Smooth muscle cell (in vitro differentiated cells): Measurements from ENCODE around the gene FKBP8. TPM values are rescaled to one million over a fixed set of nuclear protein-coding genes. Genes with fewer than 3 reads are reported as not detected.
A peak's percentile ranks its signal among the peaks of the same experiment; 100 is the strongest.

Experiments
- DNase-seq: peaks from one replicate; lab custom pipeline; 2025; ENCODE audit not compliant: unreplicated experiment; lab: John Stamatoyannopoulos, UW
- H2AFZ ChIP-seq: fragments of 200-600 bp; sonication (generic); 2 replicates; pipeline ENCODE4 v1.6.0; 2016; ENCODE audit warnings: antibody characterized with exemption, low read depth, mild to moderate bottlenecking
- H3F3A ChIP-seq: fragments of 200-600 bp; sonication (generic); 2 replicates; pipeline ENCODE4 v1.6.0; 2017; ENCODE audit warnings: antibody characterized with exemption, low read depth
- H3K27ac ChIP-seq: fragments of 200-600 bp; sonication (generic); 2 replicates; pipeline ENCODE4 v1.5.1; 2016; ENCODE audit warnings: low read depth, mild to moderate bottlenecking
- H3K27me3 ChIP-seq: fragments of 200-600 bp; sonication (generic); 2 replicates; pipeline ENCODE4 v1.6.1; 2016; ENCODE audit warnings: low read depth, mild to moderate bottlenecking
- H3K36me3 ChIP-seq: fragments of 200-600 bp; sonication (generic); 2 replicates; pipeline ENCODE4 v1.5.1; 2016; ENCODE audit warnings: low read depth
- H3K4me1 ChIP-seq: fragments of 200-600 bp; sonication (generic); 2 replicates; pipeline ENCODE4 v1.5.1; 2016; ENCODE audit warnings: low read depth
- H3K4me2 ChIP-seq: fragments of 200-600 bp; sonication (generic); 2 replicates; pipeline ENCODE4 v1.6.0; 2016; ENCODE audit warnings: mild to moderate bottlenecking
- H3K4me3 ChIP-seq: fragments of 200-600 bp; sonication (generic); 2 replicates; pipeline ENCODE4 v1.5.1; 2016; ENCODE audit warnings: mild to moderate bottlenecking
- H3K79me2 ChIP-seq: fragments of 200-600 bp; sonication (generic); 2 replicates; pipeline ENCODE4 v1.6.0; 2016; ENCODE audit warnings: low read depth, mild to moderate bottlenecking
- H3K9ac ChIP-seq: fragments of 200-600 bp; sonication (generic); 2 replicates; pipeline ENCODE4 v1.6.0; 2016; ENCODE audit warnings: low read depth
- H3K9me3 ChIP-seq: fragments of 200-600 bp; sonication (generic); replicated peaks from 2 replicates; pipeline ENCODE4 v1.5.1; 2016; ENCODE audit warnings: low read depth
- H4K20me1 ChIP-seq: fragments of 200-600 bp; sonication (generic); 2 replicates; pipeline ENCODE4 v1.6.0; 2016; ENCODE audit warnings: low read depth
- WGBS: methylation state at CpG from one replicate; pipeline ENCODE4 v1.1.7; 2016; ENCODE audit warnings: low lambda C conversion rate; 5-methylcytosine and 5-hydroxymethylcytosine counted together
- polyA plus RNA-seq: library from polyadenylated mRNA; unstranded; fragments of >200 nt; fragmentation: Nextera tagmentation; extraction: Ambion mirVana; gene quantifications from 2 replicates; pipeline ENCODE4 v1.2.1, GENCODE V29; 2016
- total RNA-seq: library from RNA; depleted of rRNA; stranded (reverse); fragments of >200 nt; gene quantifications from 2 replicates; pipeline ENCODE4 v1.2.3, GENCODE V29; 2014
- TF ChIP-seq, protein P1 (sequence below): fragments of 200-600 bp; sonication (generic); IDR thresholded peaks from 2 replicates; pipeline ENCODE4 v1.5.1; 2017; ENCODE audit warnings: borderline replicate concordance, mild to moderate bottlenecking, antibody characterized with exemption; ENCODE audit not compliant: insufficient read depth, poor library complexity, severe bottlenecking

The FKBP8 gene
- total and polyA plus RNA-seq, 2 experiments from 2014 or later = 143 to 358 TPM

DNA sequence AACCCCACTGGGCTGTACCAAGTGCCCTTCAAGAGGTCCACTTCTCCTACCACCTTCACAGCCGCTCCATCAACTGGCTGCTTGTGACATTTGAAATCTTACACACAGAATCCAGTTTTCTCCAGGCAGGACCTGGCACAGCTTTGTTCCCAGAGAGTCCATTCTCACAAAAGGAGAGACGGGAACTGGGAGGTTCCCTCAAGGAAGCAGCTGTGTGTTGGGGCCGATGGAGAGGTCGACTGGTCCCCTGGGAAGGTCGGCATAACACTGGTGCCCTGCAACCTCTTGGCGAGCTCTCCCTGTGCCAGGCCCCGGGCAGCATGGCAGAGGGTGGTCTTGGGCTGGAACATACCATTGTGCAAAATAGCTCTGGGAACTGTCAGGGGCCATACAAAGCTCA, 43.0 kb downstream of the FKBP8 start:
- peaks cover 6% of the 10 kb centered on the region for H3K4me1 ChIP-seq
- peaks cover 100% of the 10 kb centered on the region for H4K20me1 ChIP-seq
- no peak overlapping the region for H3K4me3 ChIP-seq
- DNase-seq = no peak
- H3K36me3 ChIP-seq = no peaks in the 10 kb centered on the region
- TF ChIP-seq, protein P1, sequence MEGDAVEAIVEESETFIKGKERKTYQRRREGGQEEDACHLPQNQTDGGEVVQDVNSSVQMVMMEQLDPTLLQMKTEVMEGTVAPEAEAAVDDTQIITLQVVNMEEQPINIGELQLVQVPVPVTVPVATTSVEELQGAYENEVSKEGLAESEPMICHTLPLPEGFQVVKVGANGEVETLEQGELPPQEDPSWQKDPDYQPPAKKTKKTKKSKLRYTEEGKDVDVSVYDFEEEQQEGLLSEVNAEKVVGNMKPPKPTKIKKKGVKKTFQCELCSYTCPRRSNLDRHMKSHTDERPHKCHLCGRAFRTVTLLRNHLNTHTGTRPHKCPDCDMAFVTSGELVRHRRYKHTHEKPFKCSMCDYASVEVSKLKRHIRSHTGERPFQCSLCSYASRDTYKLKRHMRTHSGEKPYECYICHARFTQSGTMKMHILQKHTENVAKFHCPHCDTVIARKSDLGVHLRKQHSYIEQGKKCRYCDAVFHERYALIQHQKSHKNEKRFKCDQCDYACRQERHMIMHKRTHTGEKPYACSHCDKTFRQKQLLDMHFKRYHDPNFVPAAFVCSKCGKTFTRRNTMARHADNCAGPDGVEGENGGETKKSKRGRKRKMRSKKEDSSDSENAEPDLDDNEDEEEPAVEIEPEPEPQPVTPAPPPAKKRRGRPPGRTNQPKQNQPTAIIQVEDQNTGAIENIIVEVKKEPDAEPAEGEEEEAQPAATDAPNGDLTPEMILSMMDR = no peak
- no peak overlapping the region for H3K4me2 ChIP-seq
- H3K27ac ChIP-seq = no peak overlapping the region
- no peaks in the 10 kb centered on the region for H3K9me3 ChIP-seq
- 95% methylated on average over 7 of the region's 7 CpGs for WGBS
- H3K27me3 ChIP-seq = no peaks in the 10 kb centered on the region
- H3K9ac ChIP-seq = no peak overlapping the region
- H2AFZ ChIP-seq = no peak overlapping the region
- peaks cover 99% of the 10 kb centered on the region for H3K79me2 ChIP-seq
- no peaks in the 10 kb centered on the region for H3F3A ChIP-seq

DNA sequence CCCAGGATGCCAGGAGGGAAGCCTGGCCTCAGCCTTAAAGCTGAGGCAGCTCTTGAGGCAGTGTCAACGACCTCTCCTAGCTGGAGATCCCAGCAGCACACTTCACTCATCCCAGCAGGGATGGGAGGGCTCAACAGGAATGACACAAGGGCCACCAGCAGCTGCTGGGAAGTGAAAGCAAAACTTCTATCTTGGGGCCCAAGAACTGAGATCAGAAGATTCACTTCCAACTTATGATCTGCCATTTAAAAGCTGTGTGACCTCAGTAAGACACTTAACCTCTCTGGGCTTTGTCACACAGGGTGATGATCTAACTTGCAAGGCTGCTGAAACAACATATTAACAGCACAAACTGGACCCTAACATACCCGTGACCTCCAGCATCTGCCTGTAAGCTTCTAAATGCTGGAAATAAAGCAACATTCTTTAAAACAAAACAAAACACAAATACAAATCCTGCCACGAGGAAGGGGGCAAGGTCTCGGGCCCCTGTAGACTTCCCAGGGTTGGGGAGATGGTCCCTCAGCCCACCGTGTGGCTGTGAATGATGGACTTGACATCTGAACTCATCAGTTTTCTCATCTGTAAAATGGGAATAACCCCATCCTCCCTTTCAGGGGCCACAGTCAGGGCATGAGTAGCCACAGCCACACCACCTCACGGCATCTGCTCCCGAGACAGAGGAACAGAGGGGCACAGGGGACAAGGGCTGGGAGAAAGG, 44.2 kb downstream of the FKBP8 start:
- DNase-seq = no peak
- Histone ChIP-seq H4K20me1 (peaks cover 100% of the 10 kb centered on the region), H3K27me3 (no peaks in the 10 kb centered on the region), H3K4me1 (peaks cover 8% of the 10 kb centered on the region), H3K36me3 (no peaks in the 10 kb centered on the region), H3K4me3 (no peak overlapping the region), H3K4me2 (no peak overlapping the region), H2AFZ (no peak overlapping the region), H3K27ac (no peak overlapping the region), H3K79me2 (peaks cover 99% of the 10 kb centered on the region), H3K9ac (no peak overlapping the region), H3K9me3 (no peaks in the 10 kb centered on the region), H3F3A (no peaks in the 10 kb centered on the region)
- WGBS = 89% methylated on average over 7 of the region's 7 CpGs
- TF ChIP-seq, protein P1 = no peak

DNA sequence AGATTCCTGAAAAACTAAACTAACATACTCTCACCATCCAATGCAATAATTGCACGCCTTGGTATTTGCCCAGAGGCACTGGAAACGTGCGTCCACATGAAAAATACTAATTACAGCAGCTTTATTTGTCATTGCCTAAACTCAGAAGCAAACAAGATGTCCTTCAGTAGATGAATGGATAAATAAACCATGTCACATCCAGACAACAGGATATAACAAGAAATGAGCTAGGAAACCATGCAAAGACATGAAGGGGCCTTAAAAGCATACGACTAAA, 46.5 kb downstream of the FKBP8 start:
- TF ChIP-seq, protein P1 = no peak
- no peaks in the 10 kb centered on the region for H3K27me3 ChIP-seq
- no peak for DNase-seq
- no peaks in the 10 kb centered on the region for H3K36me3 ChIP-seq
- H3K27ac ChIP-seq = peak overlapping the region; percentile 62
- 89% methylated on average over 4 of the region's 4 CpGs for WGBS
- peak overlapping the region; percentile 47 for H3K4me2 ChIP-seq
- H3K4me3 ChIP-seq = no peak overlapping the region
- H3K4me1 ChIP-seq = peaks cover 8% of the 10 kb centered on the region
- no peaks in the 10 kb centered on the region for H3K9me3 ChIP-seq
- peaks cover 100% of the 10 kb centered on the region for H3K79me2 ChIP-seq
- H3K9ac ChIP-seq = no peak overlapping the region
- H3F3A ChIP-seq = peaks cover 4% of the 10 kb centered on the region
- H2AFZ ChIP-seq = no peak overlapping the region
- H4K20me1 ChIP-seq = peaks cover 100% of the 10 kb centered on the region
